GM20000 (cell line): ENCODE data around the gene ARHGAP45.

ENCODE experiments used
- DNase-seq: peaks from one replicate; pipeline ENCODE4 v3.0.0; 2012; ENCODE audit warnings: low spot score
- CTCF ChIP-seq: IDR thresholded peaks from 2 replicates; pipeline ENCODE4 v1.5.1; 2012; ENCODE audit warnings: mild to moderate bottlenecking, control low read depth; ENCODE audit errors: extremely low read depth, missing control alignments

The ARHGAP45 gene

GRCh38 chr19:1025960-1026782 is 40.8 kb upstream of the ARHGAP45 start, which contains the start of gene CNN2:
CNN2 (plus strand) TSS chr19:1026608; CDS start chr19:1026662, 54 bp downstream.
- DNase-seq: peak; percentile 90
- TF ChIP-seq CTCF: no peak

GRCh38 chr19:1026783-1027649 is 40.0 kb upstream of the ARHGAP45 start:
- no peak for DNase-seq
- TF ChIP-seq CTCF: no peak

GRCh38 chr19:1027650-1028061 is 39.3 kb upstream of the ARHGAP45 start:
- no peak for TF ChIP-seq CTCF
- no peak for DNase-seq

GRCh38 chr19:1028062-1028926 is 38.7 kb upstream of the ARHGAP45 start:
- TF ChIP-seq CTCF: no peak
- peak; percentile 78 for DNase-seq

GRCh38 chr19:1032264-1032867 is 34.6 kb upstream of the ARHGAP45 start:
- no peak for TF ChIP-seq CTCF
- no peak for DNase-seq

GRCh38 chr19:1035998-1036621 is 30.9 kb upstream of the ARHGAP45 start:
- no peak for DNase-seq
- no peak for TF ChIP-seq CTCF
